Activated CD4-positive, alpha-beta T cell treated with anti-CD3 and anti-CD28 coated beads, Interleukin-2, Interleukin-4, amounts not matched to agents 100 ng/mL and 50 ng/mL, durations not matched to agents 16 hours and 8 hours (primary cell): ENCODE data around the gene GALNT10.

ENCODE experiments used
- DNase-seq: peaks from one replicate; pipeline ENCODE4 v3.0.0-alpha.2; 2020; ENCODE audit warnings: low spot score

GALNT10 gene

DNA sequence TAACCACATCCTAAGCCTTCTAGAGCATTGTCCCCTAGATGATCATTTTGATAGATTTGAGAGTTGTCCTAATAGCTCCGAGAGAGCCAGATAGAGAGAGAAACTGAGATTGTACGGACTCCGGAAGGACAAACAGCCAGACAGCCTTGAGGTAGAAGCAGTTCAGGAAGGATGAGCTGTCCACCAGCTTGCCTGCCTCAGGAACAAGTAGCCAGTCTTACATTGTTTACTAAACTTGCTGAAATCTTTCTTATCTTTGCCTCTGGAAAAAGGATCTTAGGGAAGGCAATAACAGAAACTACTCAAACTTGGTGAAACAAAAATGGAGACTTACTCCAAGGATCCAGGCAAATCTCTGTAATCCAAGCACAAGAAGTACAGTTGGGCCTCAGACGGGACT lies 216.3 kb downstream of the GALNT10 start:
- DNase-seq, result no peak

DNA sequence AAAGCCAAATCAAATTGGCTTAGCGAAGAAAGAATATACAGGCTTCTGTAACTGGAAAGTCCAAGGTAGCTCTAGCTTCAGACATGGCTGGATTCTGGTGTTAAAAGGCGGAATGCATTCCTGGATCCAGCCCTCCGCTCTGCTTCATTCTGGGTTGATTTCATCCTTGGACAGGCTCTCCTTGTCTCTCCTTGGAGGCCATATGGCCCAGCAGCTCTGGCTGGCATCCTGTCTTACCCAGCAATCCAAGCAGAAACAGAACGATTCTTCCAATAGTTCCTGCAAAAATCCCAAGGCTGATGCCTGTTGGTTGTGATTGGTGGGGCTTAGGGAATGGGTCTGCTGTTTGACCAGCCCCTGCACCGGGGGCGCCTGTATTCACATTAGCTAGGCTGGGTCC lies 218.3 kb downstream of the GALNT10 start:
- DNase-seq, result no peak

DNA sequence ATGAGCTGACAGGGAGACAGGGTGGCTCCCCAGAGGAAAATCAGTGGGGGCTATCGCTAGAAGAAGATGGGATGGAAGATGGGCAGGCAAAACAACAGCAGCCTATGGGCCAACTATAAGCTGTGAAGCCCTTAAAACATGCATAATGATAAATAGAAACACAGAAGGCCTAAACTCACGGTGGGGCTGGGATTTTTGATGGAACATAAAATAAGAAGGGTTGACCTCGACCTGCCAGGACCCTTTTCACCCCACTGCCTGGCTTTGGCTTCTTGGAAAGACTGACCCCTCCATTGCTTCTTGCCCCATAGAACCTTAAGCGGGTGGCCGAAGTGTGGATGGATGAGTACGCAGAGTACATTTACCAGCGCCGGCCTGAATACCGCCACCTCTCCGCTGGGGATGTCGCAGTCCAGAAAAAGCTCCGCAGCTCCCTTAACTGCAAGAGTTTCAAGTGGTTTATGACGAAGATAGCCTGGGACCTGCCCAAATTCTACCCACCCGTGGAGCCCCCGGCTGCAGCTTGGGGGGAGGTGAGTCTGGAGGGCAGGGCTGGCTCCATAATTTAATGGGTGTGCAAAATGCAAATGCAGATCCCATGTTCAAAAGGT lies 218.8 kb downstream of the GALNT10 start:
- no peak for DNase-seq

DNA sequence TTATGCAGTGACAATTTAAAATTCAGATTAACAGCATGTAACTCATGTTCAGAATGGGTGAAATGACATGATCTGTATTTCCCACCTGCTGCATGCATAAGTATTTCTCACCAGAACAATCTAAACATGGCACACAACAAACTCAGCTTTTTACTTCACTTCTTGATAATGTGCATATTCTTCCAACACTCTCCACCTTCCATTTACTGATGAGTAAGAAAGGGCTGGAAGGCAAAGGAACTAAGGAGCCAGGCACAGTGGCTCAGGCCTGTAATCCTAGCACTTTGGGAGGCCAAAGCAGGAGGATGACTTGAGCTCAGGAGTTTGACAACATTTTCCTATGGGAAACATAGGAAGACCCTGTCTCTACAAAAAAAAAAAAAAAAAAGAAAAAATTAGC lies 219.5 kb downstream of the GALNT10 start:
- no peak for DNase-seq

DNA sequence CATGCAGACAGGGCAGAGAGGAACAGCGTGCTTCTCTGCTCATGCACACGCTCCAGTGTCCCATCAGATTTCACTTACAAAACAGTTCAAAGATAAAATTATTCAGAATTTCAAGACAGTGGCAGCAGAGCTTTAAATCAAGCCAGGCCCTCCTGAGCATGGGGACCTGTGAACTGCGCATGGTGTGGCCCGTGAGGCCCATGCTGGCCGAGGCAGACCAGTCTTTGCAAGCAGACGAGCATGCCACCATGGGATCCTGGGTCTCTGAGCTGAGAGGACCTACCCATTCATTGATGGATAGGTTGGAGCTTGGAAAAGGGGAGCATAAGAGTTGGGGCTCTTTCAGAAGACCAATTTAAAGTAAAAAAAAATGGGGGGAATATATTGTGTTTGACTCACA lies 220.3 kb downstream of the GALNT10 start:
- no peak for DNase-seq

DNA sequence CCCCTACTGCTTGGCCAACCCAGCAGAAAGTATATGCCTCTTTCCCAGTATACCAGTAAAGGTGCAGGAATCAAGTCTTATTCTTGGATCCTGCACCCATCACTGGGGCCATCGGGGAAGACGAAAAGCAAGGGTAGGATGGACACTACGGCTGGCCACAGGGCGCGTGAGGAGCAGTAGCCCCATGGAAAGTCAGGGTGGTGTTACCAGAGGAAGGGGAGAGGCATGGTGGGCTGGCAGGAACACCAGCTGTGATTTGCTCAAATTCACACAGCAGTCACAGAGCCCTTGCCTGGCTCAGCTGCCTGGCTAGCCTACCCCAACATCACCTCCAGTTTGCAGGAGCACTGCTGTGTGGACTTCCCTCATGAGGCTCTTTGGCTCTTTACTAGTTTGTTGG lies 220.8 kb downstream of the GALNT10 start:
- DNase-seq, result no peak

DNA sequence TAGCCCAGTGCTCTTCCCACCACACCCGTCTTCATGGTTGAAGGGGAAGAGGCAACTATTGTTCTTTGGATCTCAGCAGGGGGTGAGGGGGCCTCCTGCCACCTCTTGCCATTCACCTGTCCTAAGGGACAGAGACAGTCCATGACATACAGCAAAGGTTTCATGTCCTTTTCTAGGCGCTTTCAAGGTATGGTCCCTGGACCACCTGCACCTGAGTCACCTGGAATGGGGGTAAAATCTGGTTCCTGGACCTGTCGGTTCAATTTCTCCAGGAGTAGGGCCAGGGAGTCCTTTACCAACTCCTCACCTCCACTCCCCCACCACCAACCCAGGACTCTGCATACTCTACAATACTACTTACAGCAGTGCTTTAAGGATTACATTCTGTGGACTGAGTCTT lies 221.8 kb downstream of the GALNT10 start:
- DNase-seq, result no peak

DNA sequence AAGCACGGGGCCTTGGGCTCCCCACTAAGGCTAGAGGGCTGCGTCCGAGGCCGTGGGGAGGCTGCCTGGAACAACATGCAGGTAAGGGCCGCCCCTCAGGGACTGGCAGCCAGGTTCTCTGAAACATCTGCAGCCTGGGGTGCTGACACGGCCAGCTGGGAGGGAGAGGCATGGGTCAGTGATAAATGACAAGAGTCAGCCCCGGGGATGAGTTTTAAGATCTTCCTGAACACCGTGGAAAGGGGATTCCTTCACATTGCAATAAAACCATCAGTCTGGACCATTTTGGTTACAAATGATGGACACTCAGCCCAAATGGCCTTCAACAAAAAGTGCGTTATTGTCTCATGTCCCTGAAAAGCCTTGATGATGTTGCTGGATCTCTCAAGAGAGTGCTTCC lies 222.4 kb downstream of the GALNT10 start:
- no peak for DNase-seq

DNA sequence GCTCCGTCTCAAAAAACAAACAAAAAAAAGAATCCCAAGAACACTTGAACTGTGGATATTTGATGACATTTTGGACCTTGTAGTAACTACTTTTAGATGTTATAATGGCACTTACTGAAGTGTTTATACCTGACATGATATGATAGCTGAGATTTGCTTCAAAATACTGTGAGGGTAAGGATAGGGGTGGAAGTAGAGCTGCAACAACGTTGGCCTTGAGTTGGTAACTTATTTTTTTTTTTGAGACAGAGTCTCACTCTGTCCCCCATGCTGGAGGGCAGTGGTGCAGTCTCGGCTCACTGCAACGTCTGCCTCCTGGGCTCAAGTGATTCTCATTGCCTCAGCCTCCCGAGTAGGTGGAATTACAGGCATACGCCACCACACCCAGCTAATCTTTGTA lies 224.6 kb downstream of the GALNT10 start:
- no peak for DNase-seq

DNA sequence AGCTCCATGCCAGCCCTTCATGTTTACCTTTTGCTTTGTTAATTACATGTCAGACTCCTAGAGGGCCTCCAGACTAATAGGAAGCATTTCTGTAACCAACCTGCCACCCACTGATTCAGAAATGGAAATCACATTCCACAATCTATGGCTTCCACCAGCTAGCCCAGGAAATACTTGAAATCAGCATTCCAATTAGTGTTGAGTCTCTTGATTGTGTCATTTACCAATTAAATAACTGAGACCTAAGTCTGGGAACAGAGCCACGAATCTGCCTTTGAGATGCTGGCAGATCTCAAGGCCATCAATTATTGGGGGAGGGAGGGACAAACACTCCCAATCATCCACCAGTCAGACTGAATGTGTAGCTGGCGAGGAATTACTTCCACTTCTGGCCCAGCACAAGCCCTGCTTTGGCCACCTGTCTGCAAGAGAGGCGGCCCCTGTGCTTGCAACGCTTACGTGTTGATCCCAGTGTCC lies 227.8 kb downstream of the GALNT10 start:
- DNase-seq, result no peak

DNA sequence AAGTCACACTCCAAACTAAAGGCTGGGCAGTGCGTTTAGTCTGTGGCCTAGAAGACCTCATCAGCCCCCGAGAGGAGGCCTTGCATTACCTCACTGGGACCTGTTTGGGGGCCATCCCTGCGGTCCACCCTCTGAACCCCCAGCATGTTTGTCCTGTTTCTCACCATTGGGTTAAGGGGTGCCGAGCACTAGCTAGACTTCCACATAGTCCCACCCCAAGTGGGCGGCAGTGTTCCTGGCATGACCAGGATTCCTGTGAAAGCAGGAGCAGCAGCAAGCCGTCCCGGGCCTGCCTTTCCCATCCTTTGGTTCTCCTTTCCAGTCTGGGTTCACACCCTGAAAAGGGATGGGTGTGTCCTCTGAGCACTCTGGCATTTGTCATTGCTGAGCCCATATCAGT lies 228.7 kb downstream of the GALNT10 start:
- no peak for DNase-seq

DNA sequence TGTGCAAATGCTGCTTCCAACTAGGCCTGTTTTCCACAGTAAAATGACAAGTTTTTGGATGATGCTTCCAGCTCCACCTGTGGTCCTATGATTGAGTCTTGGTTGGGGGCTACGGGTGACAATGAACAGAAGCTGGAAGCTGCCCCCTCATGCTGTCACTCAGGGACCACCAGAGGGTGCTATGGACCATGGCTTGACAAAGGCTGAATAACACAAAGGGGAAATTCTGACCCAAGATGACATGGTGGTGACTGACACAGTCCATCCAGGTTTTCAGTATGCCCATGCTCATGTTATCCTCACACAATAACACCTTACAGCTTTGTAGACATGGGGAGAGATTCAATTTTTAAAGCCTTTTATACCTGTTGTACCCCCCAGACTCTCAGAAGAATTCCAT lies 231.3 kb downstream of the GALNT10 start:
- no peak for DNase-seq

DNA sequence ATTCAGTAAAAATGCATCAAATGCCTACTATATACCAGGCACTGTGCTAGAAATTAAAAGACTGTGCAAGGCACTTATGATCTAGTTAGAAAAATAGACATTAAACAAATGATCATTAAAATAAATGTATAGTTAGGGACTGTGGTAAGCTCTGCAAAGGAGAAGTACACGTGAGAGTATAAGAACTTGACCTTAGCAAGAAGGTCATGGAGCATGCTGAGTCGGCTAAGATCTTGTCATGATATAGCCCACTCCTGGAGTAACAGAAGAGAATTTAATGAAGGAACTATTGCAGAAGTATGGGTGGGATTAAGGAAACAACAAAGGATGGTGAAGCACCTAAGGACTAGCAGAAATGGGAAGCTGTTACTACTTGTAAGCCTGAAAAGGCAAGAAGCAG lies 231.8 kb downstream of the GALNT10 start:
- DNase-seq, result no peak

DNA sequence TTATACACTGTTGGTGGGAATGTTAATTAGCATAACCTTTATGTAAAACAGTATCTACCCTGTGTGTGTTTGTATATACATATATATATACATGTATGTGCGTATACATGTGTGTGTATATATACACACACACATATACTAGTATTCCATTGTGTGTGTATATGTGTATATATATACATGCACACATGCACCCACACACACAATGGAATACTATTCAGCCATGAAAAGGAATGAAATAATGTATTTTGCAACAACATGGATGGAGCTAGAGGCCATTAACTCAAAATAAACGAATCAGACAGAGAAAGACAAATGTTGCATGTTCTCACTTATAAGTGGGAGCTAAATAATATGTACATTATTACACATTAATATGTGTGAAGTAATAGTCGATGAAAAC lies 237.7 kb downstream of the GALNT10 start:
- no peak for DNase-seq

DNA sequence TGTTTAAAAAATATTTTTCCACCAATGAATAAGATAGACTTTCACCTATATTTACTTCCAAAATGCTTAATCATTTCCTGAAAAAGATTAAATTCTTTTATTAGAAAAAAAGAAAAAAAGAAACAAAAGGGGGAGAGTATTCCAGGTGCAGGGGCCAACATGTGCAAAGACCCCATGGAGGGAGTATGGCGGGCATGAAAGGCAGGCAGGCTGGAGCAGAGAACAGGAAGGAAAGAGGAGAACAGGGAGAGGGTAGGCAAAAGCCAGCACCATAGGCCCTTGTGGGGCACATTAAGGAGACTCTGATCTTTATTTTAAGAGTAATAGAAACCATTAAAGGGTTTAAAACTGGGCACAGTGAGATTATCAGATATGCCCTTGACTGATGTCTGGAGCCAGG lies 238.8 kb downstream of the GALNT10 start:
- no peak for DNase-seq

DNA sequence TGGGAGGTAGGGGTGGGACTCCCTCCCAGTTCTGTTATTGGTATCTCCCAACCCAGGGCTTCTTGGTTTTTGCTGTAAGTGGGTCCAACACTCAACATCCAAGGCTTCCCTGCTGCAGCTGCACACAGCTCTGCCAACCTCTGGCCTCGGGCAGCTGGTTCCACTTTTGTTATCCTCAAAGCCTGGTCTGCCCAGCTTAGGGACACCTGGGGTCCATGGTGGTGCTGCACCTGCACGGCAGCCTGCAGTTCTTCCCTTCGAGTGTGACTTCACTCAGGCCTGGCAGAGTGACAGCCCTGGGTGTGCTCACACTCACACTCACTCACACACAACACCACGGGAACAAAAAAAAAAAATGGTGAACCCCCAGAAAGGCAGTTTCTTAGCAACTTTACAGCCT lies 239.9 kb downstream of the GALNT10 start:
- no peak for DNase-seq

DNA sequence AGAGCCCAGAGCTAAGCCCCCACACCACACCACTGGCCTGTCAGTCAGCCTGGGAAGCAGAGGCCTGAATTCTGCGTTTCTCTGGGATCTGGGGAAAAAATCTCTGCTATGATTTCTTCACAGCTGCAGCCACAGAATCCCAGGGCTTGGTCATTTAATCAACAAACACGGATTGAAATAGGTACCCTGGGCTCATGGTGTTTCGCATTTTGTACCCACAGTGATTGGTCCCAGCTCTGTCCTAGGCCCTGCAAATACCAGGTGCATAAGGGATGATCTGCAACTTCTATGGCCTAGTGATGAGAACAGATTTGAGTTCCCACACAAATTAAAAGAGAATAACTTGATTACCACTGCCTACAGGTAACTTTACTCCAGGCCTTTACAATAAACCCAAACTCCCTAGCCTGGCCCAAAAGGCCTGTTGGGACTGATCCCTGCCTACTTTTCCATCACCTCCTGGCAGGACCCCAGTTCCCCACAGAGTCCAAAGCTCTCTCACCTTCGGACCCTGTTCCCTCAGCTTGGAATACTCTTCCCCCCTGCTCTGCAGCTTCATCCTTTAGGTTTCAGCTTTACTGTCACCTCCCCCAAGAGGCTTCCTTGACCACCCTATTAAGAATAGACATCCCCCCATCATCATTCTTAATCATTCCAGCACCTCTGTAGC lies 240.6 kb downstream of the GALNT10 start:
- DNase-seq, result no peak

DNA sequence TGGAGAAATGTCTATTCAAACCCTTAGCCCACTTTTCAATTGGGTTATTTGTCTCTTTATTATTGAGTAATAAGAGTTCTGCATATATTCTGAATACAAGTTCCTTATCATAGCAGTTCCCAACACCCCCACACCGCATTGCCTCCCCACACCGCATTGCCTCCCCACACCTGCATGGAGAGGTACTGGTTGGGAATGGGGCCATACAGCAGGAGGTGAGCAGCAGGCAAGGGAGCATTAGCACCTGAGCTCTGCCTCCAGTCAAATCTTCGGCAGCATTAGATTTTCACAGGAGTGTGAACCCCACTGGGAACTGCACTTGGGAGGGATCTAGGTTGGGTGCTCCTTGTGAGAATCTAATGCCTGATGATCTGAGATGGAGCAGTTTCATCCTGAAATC lies 244.7 kb downstream of the GALNT10 start:
- DNase-seq, result no peak

DNA sequence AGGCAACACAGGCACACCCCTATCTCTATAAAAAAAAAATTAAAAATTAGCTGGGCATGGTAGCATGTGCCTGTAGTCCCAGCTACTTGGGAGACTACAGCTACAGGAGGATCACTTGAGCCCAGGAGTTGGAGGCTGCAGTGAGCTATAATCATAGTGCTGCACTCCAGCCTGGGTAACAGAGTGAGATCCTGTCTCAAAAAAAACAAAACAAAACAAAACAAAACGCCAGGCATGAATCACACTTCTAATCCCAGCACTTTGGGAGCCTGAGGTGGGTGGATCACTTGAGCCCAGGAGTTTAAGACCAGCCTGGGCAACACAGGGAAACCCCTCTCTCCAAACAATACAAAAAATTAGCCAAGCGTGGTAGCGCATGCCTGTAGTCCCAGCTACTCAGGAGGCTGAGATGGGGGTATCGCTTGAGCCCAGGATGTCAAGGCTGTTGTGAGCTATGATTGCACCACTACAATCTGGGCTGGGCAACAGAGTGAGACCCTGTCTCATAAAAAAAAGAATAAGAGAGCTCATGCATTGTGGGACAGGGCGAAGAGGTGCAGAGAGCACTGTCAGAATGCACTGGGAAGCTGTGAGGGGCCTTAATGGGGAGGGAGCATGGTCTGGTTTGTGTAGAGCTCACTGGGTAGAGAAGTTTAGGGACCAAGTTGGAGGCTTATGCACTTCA lies 246.9 kb downstream of the GALNT10 start:
- DNase-seq, result no peak

DNA sequence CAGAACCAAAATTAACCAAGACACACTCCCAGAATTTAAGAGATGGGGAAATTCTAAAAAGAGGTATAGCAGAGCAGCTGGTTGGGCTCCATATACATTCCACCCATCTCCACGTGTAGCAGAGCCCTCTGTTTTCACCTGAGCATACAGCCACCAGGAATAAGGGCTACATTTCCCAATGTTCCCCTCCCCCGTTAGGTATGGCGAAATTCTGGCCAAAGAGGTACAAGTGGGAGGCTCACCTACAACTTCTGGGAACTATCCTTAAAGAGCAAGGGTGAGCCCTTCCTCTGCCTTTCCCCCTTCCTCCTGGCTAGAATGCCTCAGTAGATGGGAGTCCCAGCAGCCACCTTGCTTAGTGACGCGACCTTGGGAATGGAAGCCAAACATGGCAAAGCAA lies 250.0 kb downstream of the GALNT10 start:
- no peak for DNase-seq

DNA sequence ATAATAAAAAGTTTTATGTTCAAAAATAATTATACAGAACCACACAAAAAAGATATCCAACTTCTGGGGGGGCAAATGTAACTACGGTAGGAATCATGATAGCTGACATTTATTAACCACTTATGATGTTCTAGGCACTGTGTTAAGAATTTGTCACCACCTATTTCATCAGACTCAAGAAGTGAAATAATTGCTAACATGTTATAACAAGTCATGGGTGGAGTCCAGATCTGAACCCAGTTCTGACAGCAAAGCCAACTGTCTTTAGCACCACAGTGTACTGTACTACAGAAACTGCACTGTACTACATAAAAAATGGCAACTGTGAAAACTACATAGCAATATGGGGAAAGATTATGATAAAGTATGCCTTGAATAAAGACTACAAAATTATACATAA lies 252.3 kb downstream of the GALNT10 start:
- no peak for DNase-seq

DNA sequence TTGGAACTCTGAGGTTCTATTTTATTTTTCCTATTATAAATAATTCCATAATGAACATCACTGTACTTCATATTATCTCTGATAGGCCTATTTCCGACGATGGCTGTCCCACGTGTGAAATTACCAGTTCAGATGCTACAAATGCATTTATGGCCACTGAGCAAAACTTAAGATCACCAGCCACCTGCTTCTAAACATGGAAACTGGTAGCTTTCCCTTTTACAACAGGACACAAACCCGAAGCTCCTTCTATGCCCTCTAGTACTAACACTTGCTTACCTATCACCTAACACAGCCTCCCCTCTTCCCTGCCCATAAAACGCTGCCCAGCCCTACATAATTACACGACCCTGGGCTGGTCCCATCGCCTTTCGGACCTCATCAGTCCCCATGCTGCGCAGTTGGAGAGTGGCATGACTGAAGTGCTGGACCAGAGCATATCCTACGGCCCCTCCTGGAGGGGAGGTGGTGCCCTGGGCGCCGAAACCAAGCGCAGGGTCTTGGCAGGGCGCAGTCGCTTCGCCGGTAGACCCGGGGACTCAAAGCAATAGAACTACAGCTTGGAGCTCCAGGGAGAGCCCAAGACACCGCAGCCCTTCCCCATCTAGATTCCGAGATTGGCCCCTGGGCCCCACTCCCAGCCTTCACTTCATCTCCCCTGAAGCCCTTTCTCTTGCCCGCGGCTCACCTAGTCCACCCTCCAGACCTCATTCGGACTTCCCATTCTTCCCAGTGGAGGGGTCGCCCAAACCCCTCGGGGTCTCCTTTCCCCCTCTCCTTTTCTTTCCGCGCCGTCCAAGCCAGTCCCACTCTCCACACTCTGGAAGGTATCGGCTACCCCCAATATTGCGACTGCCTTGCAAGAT lies 254.3 kb downstream of the GALNT10 start:
- DNase-seq, result no peak
